ENCODE data around the gene DYNC1LI1.
"Not testable (repeated sequence)": the region's sequence is repeated elsewhere in the genome, so short reads cannot be mapped to it uniquely, and the experiment has no call there.

Gene DYNC1LI1

DNA sequence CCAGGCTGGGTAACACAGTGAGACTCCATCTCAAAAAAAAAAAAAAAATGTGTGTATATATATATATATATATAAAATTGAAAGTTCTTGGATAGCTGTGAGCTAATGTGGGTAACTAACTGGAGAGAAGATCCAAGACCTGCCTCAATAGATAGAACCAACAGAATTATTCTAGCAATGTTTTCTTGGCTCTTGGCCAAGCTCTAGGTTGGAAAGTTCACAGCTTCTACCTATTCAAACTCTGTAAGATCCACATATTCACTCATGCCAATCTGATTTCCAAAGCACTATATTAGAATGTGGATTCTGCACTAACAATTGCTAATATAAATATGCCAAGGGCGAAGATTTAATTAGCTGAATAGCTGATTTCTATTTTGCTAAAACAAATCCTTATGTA is 38.2 kb downstream of the DYNC1LI1 start:
- no peak overlapping the region for H3K27ac ChIP-seq (ENCODE audit: low read depth, low read length, severe bottlenecking)
- H3K36me3 ChIP-seq (ENCODE audit: control insufficient read depth, insufficient read depth, low read length): peaks cover 42% of the 10 kb centered on the region
- no CpG with 5 or more reads among the region's 1 CpG for WGBS, 2 experiments (ENCODE audit: insufficient coverage in 2 of 2)
- no peaks in the 10 kb centered on the region for H3K9me3 ChIP-seq (ENCODE audit: control insufficient read depth, low read length)
- no peaks in the 10 kb centered on the region for H3K4me1 ChIP-seq (ENCODE audit: control insufficient read depth, insufficient read depth, low read length, poor library complexity, severe bottlenecking)
- H3K4me3 ChIP-seq (ENCODE audit: extremely low read depth, insufficient read depth, low read length, poor library complexity, severe bottlenecking): no peak overlapping the region

GRCh38 chr3:32531010-32531647 is 39.5 kb downstream of the DYNC1LI1 start:
- Histone ChIP-seq H3K4me1 (ENCODE audit: control insufficient read depth, insufficient read depth, low read length, poor library complexity, severe bottlenecking) (no peaks in the 10 kb centered on the region), H3K4me3 (ENCODE audit: extremely low read depth, insufficient read depth, low read length, poor library complexity, severe bottlenecking) (no peak overlapping the region), H3K36me3 (ENCODE audit: control insufficient read depth, insufficient read depth, low read length) (peaks cover 51% of the 10 kb centered on the region)

GRCh38 chr3:32525720-32526119 is 44.9 kb downstream of the DYNC1LI1 start:
- H3K4me3 ChIP-seq (ENCODE audit: extremely low read depth, insufficient read depth, low read length, poor library complexity, severe bottlenecking): no peak overlapping the region
- H3K9me3 ChIP-seq (ENCODE audit: control insufficient read depth, low read length): no peaks in the 10 kb centered on the region
- H3K27ac ChIP-seq (ENCODE audit: low read depth, low read length, severe bottlenecking): no peak overlapping the region
- H3K36me3 ChIP-seq (ENCODE audit: control insufficient read depth, insufficient read depth, low read length): peaks cover 55% of the 10 kb centered on the region
- no peaks in the 10 kb centered on the region for H3K4me1 ChIP-seq (ENCODE audit: control insufficient read depth, insufficient read depth, low read length, poor library complexity, severe bottlenecking)

More at GRCh38 chr3:32531010-32531647, 39.5 kb downstream of the DYNC1LI1 start:
- Histone ChIP-seq H3K27ac (ENCODE audit: low read depth, low read length, severe bottlenecking) (no peak overlapping the region), H3K9me3 (ENCODE audit: control insufficient read depth, low read length) (no peaks in the 10 kb centered on the region)

DNA sequence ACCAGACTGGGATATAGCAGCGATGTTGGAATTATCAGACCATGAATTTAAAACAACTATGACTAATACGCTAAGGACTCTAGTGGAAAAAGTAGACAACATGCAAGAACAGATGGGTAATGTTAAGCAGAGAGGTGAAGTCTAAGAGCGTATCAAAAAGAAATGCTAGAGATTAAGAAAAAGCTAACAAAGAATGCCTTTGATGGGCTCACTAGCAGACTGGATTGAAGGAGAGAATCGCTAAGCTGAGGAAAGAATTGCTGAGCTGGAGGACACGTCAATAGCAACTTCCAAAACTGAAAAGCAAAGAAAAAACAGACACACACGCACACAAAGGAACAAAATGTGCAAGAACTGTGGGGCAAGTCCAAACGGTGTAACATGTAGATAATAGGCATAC is 48.0 kb downstream of the DYNC1LI1 start:
- WGBS, 2 experiments (ENCODE audit: insufficient coverage in 2 of 2): 95 to 96% methylated on average over 5 of the region's 7 CpGs
- Histone ChIP-seq H3K4me1 (ENCODE audit: control insufficient read depth, insufficient read depth, low read length, poor library complexity, severe bottlenecking) (no peaks in the 10 kb centered on the region), H3K4me3 (ENCODE audit: extremely low read depth, insufficient read depth, low read length, poor library complexity, severe bottlenecking) (no peak overlapping the region), H3K9me3 (ENCODE audit: control insufficient read depth, low read length) (no peaks in the 10 kb centered on the region), H3K36me3 (ENCODE audit: control insufficient read depth, insufficient read depth, low read length) (peaks cover 43% of the 10 kb centered on the region), H3K27ac (ENCODE audit: low read depth, low read length, severe bottlenecking) (no peak overlapping the region)

- H3K27ac ChIP-seq (ENCODE audit: low read depth, low read length, severe bottlenecking); H3K4me3 ChIP-seq (ENCODE audit: extremely low read depth, insufficient read depth, low read length, poor library complexity, severe bottlenecking); H3K36me3 ChIP-seq (ENCODE audit: control insufficient read depth, insufficient read depth, low read length); H3K9me3 ChIP-seq (ENCODE audit: control insufficient read depth, low read length); H3K4me1 ChIP-seq (ENCODE audit: control insufficient read depth, insufficient read depth, low read length, poor library complexity, severe bottlenecking): not testable (repeated sequence)
- 100% methylated on average over 1 to 3 of the region's 5 CpGs for WGBS, 2 experiments (ENCODE audit: insufficient coverage in 2 of 2)
Measured at GRCh38 chr3:32518921-32519320, 51.7 kb downstream of the DYNC1LI1 start.

- not testable (repeated sequence) for H3K27ac ChIP-seq (ENCODE audit: low read depth, low read length, severe bottlenecking); H3K9me3 ChIP-seq (ENCODE audit: control insufficient read depth, low read length); H3K4me1 ChIP-seq (ENCODE audit: control insufficient read depth, insufficient read depth, low read length, poor library complexity, severe bottlenecking); H3K4me3 ChIP-seq (ENCODE audit: extremely low read depth, insufficient read depth, low read length, poor library complexity, severe bottlenecking); H3K36me3 ChIP-seq (ENCODE audit: control insufficient read depth, insufficient read depth, low read length)
- 86 to 97% methylated on average over 6 to 8 of the region's 9 CpGs for WGBS, 2 experiments (ENCODE audit: insufficient coverage in 2 of 2)
Measured at GRCh38 chr3:32516751-32517150, 53.9 kb downstream of the DYNC1LI1 start.

DNA sequence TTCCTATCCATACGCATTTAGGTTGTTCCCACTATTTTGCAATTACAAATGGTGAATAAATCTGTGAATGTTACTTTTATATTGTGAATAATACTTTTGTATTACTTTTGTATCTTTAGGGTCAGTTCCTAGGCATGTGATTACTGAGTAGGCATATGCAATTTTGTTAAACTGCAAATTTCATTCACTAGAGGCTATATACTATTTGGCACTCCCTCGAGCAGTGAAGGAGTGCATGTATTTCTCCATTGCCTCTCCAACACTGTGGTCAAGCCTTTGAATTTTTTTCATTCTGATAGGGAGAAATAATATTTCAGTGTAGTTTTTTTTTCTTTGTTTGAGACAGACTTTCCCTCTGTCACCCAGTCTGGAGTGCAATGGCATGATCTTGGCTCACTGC is 59.7 kb downstream of the DYNC1LI1 start:
- 100% methylated on average over 1 of the region's 2 CpGs; no CpG with 5 or more reads in 1 of the 2 experiments for WGBS, 2 experiments (ENCODE audit: insufficient coverage in 2 of 2)
- no peak overlapping the region for H3K27ac ChIP-seq (ENCODE audit: low read depth, low read length, severe bottlenecking)
- no peaks in the 10 kb centered on the region for H3K36me3 ChIP-seq (ENCODE audit: control insufficient read depth, insufficient read depth, low read length)

GRCh38 chr3:32510075-32510724 is 60.5 kb downstream of the DYNC1LI1 start:
- H3K9me3 ChIP-seq (ENCODE audit: control insufficient read depth, low read length): no peaks in the 10 kb centered on the region
- no peak overlapping the region for H3K4me3 ChIP-seq (ENCODE audit: extremely low read depth, insufficient read depth, low read length, poor library complexity, severe bottlenecking)
- no peaks in the 10 kb centered on the region for H3K36me3 ChIP-seq (ENCODE audit: control insufficient read depth, insufficient read depth, low read length)
- H3K27ac ChIP-seq (ENCODE audit: low read depth, low read length, severe bottlenecking): no peak overlapping the region
- no CpG with 5 or more reads among the region's 3 CpGs for WGBS, 2 experiments (ENCODE audit: insufficient coverage in 2 of 2)
- H3K4me1 ChIP-seq (ENCODE audit: control insufficient read depth, insufficient read depth, low read length, poor library complexity, severe bottlenecking): no peaks in the 10 kb centered on the region

More for the DNA sequence above, 59.7 kb downstream of the DYNC1LI1 start:
- H3K4me3 ChIP-seq (ENCODE audit: extremely low read depth, insufficient read depth, low read length, poor library complexity, severe bottlenecking): no peak overlapping the region
- no peaks in the 10 kb centered on the region for H3K9me3 ChIP-seq (ENCODE audit: control insufficient read depth, low read length)
- no peaks in the 10 kb centered on the region for H3K4me1 ChIP-seq (ENCODE audit: control insufficient read depth, insufficient read depth, low read length, poor library complexity, severe bottlenecking)

DNA sequence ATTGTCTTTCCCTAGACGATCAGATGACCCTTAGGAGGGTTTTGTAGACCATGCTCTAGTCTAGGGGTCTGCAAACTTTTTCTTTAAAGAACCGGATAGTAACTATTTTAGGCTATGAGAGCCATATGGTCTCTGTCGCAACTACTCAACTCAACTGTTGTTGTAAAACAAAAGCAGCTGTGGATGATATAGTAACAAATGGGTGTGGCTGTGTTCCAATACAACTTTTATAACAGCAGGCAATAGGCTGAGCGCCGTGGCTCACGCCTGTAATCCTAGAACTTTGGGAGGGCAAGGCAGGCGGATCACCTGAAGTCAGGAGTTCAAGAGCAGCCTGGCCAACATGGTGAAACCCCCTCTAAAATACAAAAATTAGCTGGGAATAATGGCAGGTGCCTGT is 61.9 kb downstream of the DYNC1LI1 start:
- Histone ChIP-seq H3K36me3 (ENCODE audit: control insufficient read depth, insufficient read depth, low read length) (no peaks in the 10 kb centered on the region), H3K27ac (ENCODE audit: low read depth, low read length, severe bottlenecking) (no peak overlapping the region), H3K9me3 (ENCODE audit: control insufficient read depth, low read length) (no peaks in the 10 kb centered on the region), H3K4me3 (ENCODE audit: extremely low read depth, insufficient read depth, low read length, poor library complexity, severe bottlenecking) (no peak overlapping the region), H3K4me1 (ENCODE audit: control insufficient read depth, insufficient read depth, low read length, poor library complexity, severe bottlenecking) (no peaks in the 10 kb centered on the region)
- WGBS, 2 experiments (ENCODE audit: insufficient coverage in 2 of 2): 83 to 94% methylated on average over 5 to 6 of the region's 7 CpGs

GRCh38 chr3:32506466-32506865 is 64.2 kb downstream of the DYNC1LI1 start:
- Histone ChIP-seq H3K4me1 (ENCODE audit: control insufficient read depth, insufficient read depth, low read length, poor library complexity, severe bottlenecking) (no peaks in the 10 kb centered on the region), H3K4me3 (ENCODE audit: extremely low read depth, insufficient read depth, low read length, poor library complexity, severe bottlenecking) (no peak overlapping the region), H3K36me3 (ENCODE audit: control insufficient read depth, insufficient read depth, low read length) (no peaks in the 10 kb centered on the region), H3K27ac (ENCODE audit: low read depth, low read length, severe bottlenecking) (no peak overlapping the region), H3K9me3 (ENCODE audit: control insufficient read depth, low read length) (no peaks in the 10 kb centered on the region)
- 86% methylated on average over 1 of the region's 4 CpGs; no CpG with 5 or more reads in 1 of the 2 experiments for WGBS, 2 experiments (ENCODE audit: insufficient coverage in 2 of 2)

GRCh38 chr3:32502946-32503286 is 67.7 kb downstream of the DYNC1LI1 start:
- Histone ChIP-seq H3K27ac (ENCODE audit: low read depth, low read length, severe bottlenecking) (peak overlapping the region; percentile 33), H3K36me3 (ENCODE audit: control insufficient read depth, insufficient read depth, low read length) (peaks cover 8% of the 10 kb centered on the region), H3K4me1 (ENCODE audit: control insufficient read depth, insufficient read depth, low read length, poor library complexity, severe bottlenecking) (peaks cover 8% of the 10 kb centered on the region), H3K4me3 (ENCODE audit: extremely low read depth, insufficient read depth, low read length, poor library complexity, severe bottlenecking) (peak overlapping the region; percentile 81), H3K9me3 (ENCODE audit: control insufficient read depth, low read length) (no peaks in the 10 kb centered on the region)
- 33 to 58% methylated on average over 2 to 4 of the region's 6 CpGs for WGBS, 2 experiments (ENCODE audit: insufficient coverage in 2 of 2)

Data from mesodermal cell (in vitro differentiated cells).